HG03354 (cell line): ENCODE measurements around the gene KCNH5.
A peak's percentile ranks its signal among the peaks of the same experiment; 100 is the strongest.

Source experiments
- ATAC-seq: cut with Tn5 transposase; IDR thresholded peaks from one replicate; pipeline ENCODE4 v1.9.1; 2021; ENCODE audit warnings: mild to moderate bottlenecking; ENCODE audit not compliant: unreplicated experiment, poor library complexity, severe bottlenecking

KCNH5 gene

GRCh38 chr14:63045234-63045611 lies at the start of gene KCNH5:
Gene KCNH5, minus strand, starts transcription at chr14:63045458. Its CDS starts 272 bp downstream, at chr14:63045186.
- ATAC-seq, result peak; percentile 78

- ATAC-seq, result no peak
Measured at GRCh38 chr14:63091394-63091996, 46.2 kb upstream of the KCNH5 start.

- no peak for ATAC-seq
Measured at GRCh38 chr14:63088865-63089264, 43.6 kb upstream of the KCNH5 start.

- ATAC-seq, result no peak
Measured at GRCh38 chr14:63078569-63078968, 33.3 kb upstream of the KCNH5 start.

GRCh38 chr14:63076488-63076887 lies 31.2 kb upstream of the KCNH5 start:
- ATAC-seq, result no peak

- no peak for ATAC-seq
Measured at GRCh38 chr14:63055631-63056030, 10.4 kb upstream of the KCNH5 start.

GRCh38 chr14:63051992-63052391 lies 6.7 kb upstream of the KCNH5 start:
- ATAC-seq, result no peak

- ATAC-seq, result no peak
Measured at GRCh38 chr14:63051301-63051700, 6.0 kb upstream of the KCNH5 start.

GRCh38 chr14:63050694-63051093 lies 5.4 kb upstream of the KCNH5 start:
- ATAC-seq, result no peak

GRCh38 chr14:63046339-63047268 lies 1.3 kb upstream of the KCNH5 start:
- no peak for ATAC-seq

- ATAC-seq, result peak; percentile 35
Measured at GRCh38 chr14:63045612-63046320, 508 bp upstream of the KCNH5 start.

- no peak for ATAC-seq
Measured at GRCh38 chr14:63039866-63040265, 5.4 kb downstream of the KCNH5 start.

- no peak for ATAC-seq
Measured at GRCh38 chr14:63032641-63033040, 12.6 kb downstream of the KCNH5 start.

GRCh38 chr14:63032076-63032475 lies 13.2 kb downstream of the KCNH5 start:
- no peak for ATAC-seq

GRCh38 chr14:63030113-63030512 lies 15.1 kb downstream of the KCNH5 start:
- no peak for ATAC-seq

GRCh38 chr14:63027719-63028118 lies 17.5 kb downstream of the KCNH5 start:
- no peak for ATAC-seq

GRCh38 chr14:63026491-63026890 lies 18.8 kb downstream of the KCNH5 start:
- no peak for ATAC-seq

- ATAC-seq, result no peak
Measured at GRCh38 chr14:63014621-63015020, 30.6 kb downstream of the KCNH5 start.

GRCh38 chr14:63012171-63012570 lies 33.1 kb downstream of the KCNH5 start:
- ATAC-seq, result no peak

- no peak for ATAC-seq
Measured at GRCh38 chr14:63011623-63012022, 33.6 kb downstream of the KCNH5 start.

- no peak for ATAC-seq
Measured at GRCh38 chr14:63009495-63009894, 35.8 kb downstream of the KCNH5 start.
